Fibroblast of lung (primary cell): Measurements from ENCODE around the gene COL25A1.

Source experiments
- EZH2 ChIP-seq: IDR thresholded peaks from 2 replicates; pipeline ENCODE4 v1.5.1; 2012; ENCODE audit warnings: low read length, control low read depth, mild to moderate bottlenecking; ENCODE audit errors: missing control alignments
- TF ChIP-seq, protein P1 (sequence below), 2 donors: IDR thresholded peaks in 1 of 2; conservative IDR thresholded peaks in 1 of 2; 1 replicate in 1 of 2; 2 replicates in 1 of 2; pipeline ENCODE4 v1.5.1; 2011 to 2012; ENCODE audit warnings: low read length in 2 of 2, control low read depth in 1 of 2, inconsistent platforms in 1 of 2, low read depth in 1 of 2, mild to moderate bottlenecking in 1 of 2

DNA sequence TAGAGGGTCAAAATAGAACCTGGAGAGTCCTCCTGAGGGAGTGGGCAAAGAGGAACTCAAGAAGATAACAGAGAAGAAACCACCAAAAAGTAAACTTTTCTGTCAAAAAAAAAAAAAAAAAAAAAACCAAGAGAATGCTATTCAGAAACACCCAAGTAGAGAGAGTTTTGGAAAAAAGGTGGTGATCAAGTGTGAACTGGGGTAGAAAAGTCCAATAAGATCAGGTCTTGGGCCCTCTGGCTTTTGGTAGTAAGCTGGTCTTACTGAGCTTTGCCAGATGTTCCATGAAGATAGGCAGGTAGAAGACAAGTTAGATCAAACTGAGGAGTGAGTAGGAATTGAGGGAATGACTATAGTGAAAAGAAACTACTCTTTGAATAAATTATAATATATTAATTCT, 167.5 kb downstream of the COL25A1 start:
- TF ChIP-seq, protein P1, sequence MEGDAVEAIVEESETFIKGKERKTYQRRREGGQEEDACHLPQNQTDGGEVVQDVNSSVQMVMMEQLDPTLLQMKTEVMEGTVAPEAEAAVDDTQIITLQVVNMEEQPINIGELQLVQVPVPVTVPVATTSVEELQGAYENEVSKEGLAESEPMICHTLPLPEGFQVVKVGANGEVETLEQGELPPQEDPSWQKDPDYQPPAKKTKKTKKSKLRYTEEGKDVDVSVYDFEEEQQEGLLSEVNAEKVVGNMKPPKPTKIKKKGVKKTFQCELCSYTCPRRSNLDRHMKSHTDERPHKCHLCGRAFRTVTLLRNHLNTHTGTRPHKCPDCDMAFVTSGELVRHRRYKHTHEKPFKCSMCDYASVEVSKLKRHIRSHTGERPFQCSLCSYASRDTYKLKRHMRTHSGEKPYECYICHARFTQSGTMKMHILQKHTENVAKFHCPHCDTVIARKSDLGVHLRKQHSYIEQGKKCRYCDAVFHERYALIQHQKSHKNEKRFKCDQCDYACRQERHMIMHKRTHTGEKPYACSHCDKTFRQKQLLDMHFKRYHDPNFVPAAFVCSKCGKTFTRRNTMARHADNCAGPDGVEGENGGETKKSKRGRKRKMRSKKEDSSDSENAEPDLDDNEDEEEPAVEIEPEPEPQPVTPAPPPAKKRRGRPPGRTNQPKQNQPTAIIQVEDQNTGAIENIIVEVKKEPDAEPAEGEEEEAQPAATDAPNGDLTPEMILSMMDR (conservative IDR thresholded peaks at IDR 0.05 in 1 of 2, IDR thresholded peaks at IDR 0.05 in 1 of 2; ENCODE audit: low read depth in 1 of 2, low read length in 2 of 2) = no peak
- TF ChIP-seq EZH2 = no peak
